ENCODE results near the gene VPS13A.

The VPS13A gene

DNA sequence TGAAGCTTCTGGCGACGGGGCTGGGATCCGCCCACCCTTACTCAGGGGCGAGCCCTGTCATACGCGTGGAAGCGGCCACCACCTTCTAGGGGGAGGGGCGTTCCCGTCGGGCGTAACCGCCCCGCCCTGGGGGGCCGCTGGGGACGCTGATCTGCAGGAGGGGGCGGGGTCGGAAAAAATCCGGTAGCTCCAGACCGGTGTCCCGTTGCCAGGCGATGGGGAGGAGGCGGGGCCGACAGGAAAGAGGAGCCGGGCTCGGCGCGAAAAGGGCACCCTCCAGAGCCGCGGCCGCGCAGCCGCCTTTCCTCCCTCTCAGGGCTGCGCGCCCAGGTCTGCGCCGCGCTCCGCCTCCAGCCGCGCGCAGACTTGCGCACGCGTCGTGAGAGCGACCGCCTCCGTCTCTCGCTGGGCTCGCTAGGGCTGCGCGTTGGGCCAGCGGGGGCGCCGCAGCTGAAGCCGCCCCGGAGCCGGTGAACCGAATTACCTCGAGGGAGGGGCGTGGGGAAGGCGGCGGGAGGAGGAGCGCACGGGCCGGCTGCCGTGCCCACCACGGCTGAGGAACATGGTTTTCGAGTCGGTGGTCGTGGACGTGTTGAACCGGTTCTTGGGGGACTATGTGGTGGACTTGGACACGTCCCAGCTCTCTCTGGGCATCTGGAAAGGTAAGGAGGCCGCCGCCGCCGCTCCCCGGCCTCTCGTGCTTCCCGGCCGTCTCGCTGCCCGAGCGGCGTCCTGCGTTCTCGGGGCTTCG lies at the start of gene VPS13A:
Gene VPS13A, plus strand, starts transcription at position 392 of the 751 bp plus-strand sequence. Its CDS starts 171 bp downstream, at position 563.
- peak; percentile 93 for DNase-seq

DNA sequence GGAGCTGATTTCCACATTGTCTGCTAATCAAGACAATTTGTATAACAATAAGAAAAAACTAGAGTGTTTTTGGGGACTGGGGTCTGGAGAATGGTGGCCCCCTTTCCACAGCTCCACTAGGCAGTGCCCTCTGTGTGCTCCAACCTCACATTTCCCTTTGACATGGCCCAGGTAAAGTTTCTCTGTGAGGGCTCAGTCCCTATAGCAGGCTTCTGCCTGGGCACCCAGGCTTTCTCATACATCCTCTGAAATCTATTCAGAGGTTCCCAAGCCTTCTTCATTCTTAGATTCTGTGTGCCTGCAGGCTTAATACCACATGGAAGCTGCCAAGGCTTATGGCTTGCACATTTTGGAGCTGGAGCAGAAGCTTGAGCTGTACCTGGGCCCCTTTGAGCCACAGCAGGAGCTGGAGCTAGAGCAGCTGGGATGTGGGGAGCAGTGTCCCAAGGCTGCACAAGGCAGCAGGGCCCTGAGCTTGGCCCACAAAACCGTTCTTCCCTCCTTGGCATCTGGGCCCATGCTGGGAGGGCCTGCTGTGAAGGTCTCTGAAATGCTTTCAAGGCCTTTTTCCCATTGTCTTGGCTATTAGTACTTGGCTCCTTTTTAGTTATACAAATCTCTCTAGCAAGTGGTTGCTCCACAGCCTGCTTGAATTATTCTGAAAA lies 49.1 kb upstream of the VPS13A start:
- no peak for DNase-seq

DNA sequence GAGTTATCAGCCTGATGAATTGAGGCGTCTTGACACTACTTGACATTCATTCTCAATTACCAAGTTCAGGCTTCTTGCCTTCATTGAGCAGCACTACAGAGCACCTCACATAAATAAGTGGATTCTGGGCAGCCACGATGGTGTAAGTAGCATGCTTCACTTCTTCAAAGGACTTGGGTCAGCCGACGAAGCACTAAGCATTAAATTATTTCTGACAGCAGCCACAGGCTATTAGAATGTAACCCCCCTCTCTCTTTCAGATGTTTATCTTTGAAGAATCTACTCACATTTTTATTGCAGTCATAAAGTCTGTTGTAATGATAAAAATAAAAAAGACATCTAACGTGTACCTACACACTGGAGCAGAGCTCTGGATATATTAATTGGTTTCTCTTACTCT lies 45.9 kb upstream of the VPS13A start:
- no peak for DNase-seq

- DNase-seq = no peak
Measured at GRCh38 chr9:77133011-77133410, 44.3 kb upstream of the VPS13A start.

DNA sequence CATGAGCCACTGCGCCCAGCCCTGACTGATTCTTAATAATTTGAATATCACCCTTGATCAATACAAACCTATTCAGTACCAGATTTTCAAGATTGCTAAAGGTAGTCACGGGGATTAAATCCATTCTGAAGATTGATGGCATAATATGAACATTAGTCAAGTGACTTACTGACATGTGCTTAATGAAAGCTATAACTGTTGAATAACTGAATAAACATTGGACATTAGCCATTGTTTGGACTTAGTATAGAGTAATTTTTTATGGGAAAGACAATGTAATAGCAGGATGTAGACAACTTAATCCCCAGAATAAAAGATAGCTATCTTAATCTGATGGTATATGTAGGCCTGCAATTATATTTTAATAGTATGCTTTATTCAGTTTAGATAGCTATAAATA lies 35.0 kb upstream of the VPS13A start:
- no peak for DNase-seq

DNA sequence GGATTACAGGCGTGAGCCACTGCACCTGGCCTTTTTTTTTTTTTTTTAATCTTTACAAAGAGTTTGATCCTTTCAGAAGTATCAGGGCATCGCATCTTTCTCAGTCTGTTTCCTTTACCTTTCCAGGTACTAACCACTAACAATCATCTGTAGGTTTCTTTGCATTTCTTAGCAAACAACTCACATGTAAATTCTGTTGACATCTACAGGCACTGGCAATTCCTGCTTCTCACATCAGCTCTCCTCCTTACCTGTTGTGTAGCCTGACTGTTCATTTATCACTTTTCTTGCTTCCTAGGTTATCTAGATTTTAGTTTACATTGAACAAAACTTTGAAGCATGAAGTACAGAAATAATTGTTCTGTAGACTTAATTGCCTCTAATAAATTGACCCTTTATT lies 27.5 kb upstream of the VPS13A start:
- DNase-seq = no peak

GRCh38 chr9:77152289-77152688 lies 25.0 kb upstream of the VPS13A start:
- no peak for DNase-seq

- no peak for DNase-seq
Measured at GRCh38 chr9:77156646-77157371, 20.5 kb upstream of the VPS13A start.

DNA sequence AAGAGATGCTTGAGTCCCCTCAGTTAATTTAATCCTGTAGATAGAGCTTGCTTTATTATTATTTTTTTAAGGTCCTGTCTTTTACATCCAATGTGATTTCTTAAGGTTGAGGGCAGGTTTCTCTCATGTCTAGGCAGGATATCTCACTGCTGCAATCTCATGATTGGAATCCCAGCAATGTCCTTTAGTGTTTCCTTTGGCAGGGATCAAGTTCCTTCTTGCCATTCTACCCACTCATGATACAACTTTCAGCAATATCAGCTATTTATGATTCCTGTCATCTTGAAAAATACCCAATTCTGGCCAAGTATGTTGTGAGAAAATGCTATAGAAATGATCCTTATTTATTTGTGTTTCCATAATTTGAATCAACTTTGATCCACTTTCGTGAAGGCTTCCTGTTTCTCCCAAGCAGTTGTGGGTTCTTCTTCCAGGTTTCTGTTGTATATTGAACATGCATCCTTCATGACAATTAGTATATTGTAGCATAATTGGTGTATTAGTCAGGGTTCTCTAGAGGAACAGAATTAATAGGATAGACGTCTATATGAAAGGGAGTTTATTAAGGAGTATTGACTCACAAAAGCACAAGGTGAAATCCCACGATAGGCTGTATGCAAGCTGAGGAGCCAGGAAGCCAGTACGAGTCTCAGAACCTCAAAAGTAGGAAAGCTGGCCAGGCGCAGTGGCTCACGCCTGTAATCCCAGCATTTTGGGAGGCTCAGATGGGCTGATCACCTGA lies 18.4 kb upstream of the VPS13A start:
- DNase-seq = no peak

GRCh38 chr9:77161191-77161590 lies 16.1 kb upstream of the VPS13A start:
- DNase-seq = no peak

GRCh38 chr9:77161966-77162365 lies 15.4 kb upstream of the VPS13A start:
- DNase-seq = no peak

GRCh38 chr9:77162366-77162765 lies 15.0 kb upstream of the VPS13A start:
- no peak for DNase-seq

- DNase-seq = no peak
Measured at GRCh38 chr9:77163884-77164283, 13.4 kb upstream of the VPS13A start.

GRCh38 chr9:77166193-77166592 lies 11.1 kb upstream of the VPS13A start:
- no peak for DNase-seq

- no peak for DNase-seq
Measured at GRCh38 chr9:77170991-77171699, 6.2 kb upstream of the VPS13A start.

DNA sequence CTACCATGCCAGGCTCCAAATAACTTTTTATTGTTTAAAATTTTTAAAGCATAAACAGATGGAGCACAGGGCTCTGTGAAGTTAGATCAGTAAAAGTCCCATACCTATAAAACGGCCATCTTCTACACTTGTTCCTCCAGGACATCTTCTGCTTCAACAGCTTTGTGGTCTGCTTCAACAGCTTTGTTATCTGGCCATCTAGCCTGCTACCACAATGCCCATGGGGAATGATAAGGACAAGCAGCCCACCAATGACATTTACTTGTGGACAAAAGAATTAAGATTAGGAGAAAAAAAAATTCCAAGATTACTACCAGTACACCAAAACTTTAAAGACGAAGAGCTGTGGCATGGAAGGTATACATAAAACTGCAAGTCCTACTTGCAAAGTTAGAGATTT lies 2.2 kb upstream of the VPS13A start:
- DNase-seq = no peak

DNA sequence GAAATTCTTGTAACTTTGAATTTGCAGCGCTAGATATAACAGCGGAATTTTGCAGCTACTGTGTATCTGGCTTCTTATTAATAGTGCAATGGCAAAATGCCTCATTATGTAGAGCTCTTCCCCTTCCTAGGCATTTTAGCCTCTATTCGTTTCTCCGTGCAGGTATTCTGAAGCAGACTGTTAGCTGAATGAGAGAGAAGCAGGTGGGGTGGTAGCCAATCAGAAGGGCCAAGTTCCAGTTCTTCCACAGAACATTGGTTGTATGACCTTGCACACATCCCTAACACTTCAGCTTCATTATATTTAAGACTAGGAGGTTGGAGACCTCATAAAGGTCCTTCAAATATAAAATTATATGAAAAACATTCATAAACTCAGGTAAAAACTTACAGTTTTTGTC lies 1.2 kb upstream of the VPS13A start:
- no peak for DNase-seq

GRCh38 chr9:77176686-77177142 lies 620 bp upstream of the VPS13A start:
- no peak for DNase-seq

DNA sequence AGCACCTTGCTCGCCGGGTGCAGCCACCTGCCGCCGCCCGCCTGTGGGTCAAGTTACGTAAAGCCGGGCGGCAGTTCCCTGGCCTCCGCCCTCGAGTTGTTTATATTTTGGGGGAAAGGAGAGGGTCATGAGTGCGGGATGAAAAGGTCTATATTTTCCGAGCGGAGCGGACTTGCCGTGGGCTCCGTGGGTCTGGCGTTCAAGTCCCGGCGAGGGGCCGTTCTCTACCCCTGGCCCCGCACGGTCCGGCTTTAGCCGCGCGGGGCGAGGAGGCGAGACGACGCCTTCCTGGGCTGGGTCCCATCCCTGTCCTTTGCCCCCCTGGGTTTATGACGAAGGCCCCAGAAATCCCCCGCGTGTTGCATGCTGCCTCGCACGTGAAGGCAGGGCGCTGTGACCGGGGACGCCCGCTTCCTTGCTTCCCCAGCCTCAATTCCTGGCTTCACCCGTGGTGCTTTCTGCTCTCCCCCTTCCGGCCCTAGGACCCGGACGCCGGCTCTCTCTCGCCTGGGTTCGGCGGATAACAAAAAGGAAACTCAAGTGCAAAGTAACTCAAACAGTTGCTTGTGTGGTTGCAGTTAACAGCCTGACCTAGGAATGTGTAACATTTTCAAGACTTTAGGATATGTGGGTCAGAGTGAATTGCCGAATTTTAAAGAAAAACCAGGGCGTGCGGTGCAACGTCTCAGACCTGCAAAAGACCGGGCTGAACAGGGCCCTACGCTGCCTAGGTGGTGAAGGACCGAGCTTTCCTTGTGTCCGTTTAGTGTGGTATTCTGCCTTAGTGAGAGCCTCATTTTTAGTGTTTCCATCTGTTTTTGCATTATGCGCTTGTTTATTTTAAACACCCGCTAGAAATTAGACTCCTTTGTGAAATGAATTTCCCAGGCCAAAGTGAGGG lies 810 bp downstream of the VPS13A start:
- DNase-seq = peak; percentile 62

DNA sequence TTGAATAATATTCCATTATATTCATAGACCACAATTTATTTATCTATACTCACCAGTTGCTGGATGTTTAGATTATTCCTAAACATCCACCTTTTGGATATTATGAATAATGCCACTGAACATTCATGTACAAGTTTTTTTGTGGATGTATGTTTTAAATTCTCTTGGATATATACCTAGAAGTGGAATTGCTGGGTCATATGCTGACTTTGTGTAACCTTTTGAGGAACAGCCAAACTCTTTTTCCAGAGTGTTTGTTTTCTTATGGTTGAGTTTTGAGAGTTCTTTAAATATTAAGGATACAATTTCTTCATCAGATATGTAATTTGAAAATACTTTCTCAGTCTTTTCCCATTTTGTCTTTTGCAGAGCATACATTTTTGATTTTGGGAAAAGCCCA lies 2.7 kb downstream of the VPS13A start:
- no peak for DNase-seq

- no peak for DNase-seq
Measured at GRCh38 chr9:77183581-77183980, 6.2 kb downstream of the VPS13A start.
